Smooth muscle cell (in vitro differentiated cells): Measurements from ENCODE around the gene PPP1R12B. TPM values are rescaled to one million over a fixed set of nuclear protein-coding genes. Genes with fewer than 3 reads are reported as not detected.
A peak's percentile ranks its signal among the peaks of the same experiment; 100 is the strongest.

Source experiments
- DNase-seq: peaks from one replicate; lab custom pipeline; 2025; ENCODE audit not compliant: unreplicated experiment; lab: John Stamatoyannopoulos, UW
- H2AFZ ChIP-seq: fragments of 200-600 bp; sonication (generic); 2 replicates; pipeline ENCODE4 v1.6.0; 2016; ENCODE audit warnings: antibody characterized with exemption, low read depth, mild to moderate bottlenecking
- H3F3A ChIP-seq: fragments of 200-600 bp; sonication (generic); 2 replicates; pipeline ENCODE4 v1.6.0; 2017; ENCODE audit warnings: antibody characterized with exemption, low read depth
- H3K27ac ChIP-seq: fragments of 200-600 bp; sonication (generic); 2 replicates; pipeline ENCODE4 v1.5.1; 2016; ENCODE audit warnings: low read depth, mild to moderate bottlenecking
- H3K27me3 ChIP-seq: fragments of 200-600 bp; sonication (generic); 2 replicates; pipeline ENCODE4 v1.6.1; 2016; ENCODE audit warnings: low read depth, mild to moderate bottlenecking
- H3K36me3 ChIP-seq: fragments of 200-600 bp; sonication (generic); 2 replicates; pipeline ENCODE4 v1.5.1; 2016; ENCODE audit warnings: low read depth
- H3K4me1 ChIP-seq: fragments of 200-600 bp; sonication (generic); 2 replicates; pipeline ENCODE4 v1.5.1; 2016; ENCODE audit warnings: low read depth
- H3K4me2 ChIP-seq: fragments of 200-600 bp; sonication (generic); 2 replicates; pipeline ENCODE4 v1.6.0; 2016; ENCODE audit warnings: mild to moderate bottlenecking
- H3K4me3 ChIP-seq: fragments of 200-600 bp; sonication (generic); 2 replicates; pipeline ENCODE4 v1.5.1; 2016; ENCODE audit warnings: mild to moderate bottlenecking
- H3K79me2 ChIP-seq: fragments of 200-600 bp; sonication (generic); 2 replicates; pipeline ENCODE4 v1.6.0; 2016; ENCODE audit warnings: low read depth, mild to moderate bottlenecking
- H3K9ac ChIP-seq: fragments of 200-600 bp; sonication (generic); 2 replicates; pipeline ENCODE4 v1.6.0; 2016; ENCODE audit warnings: low read depth
- H3K9me3 ChIP-seq: fragments of 200-600 bp; sonication (generic); replicated peaks from 2 replicates; pipeline ENCODE4 v1.5.1; 2016; ENCODE audit warnings: low read depth
- H4K20me1 ChIP-seq: fragments of 200-600 bp; sonication (generic); 2 replicates; pipeline ENCODE4 v1.6.0; 2016; ENCODE audit warnings: low read depth
- WGBS: methylation state at CpG from one replicate; pipeline ENCODE4 v1.1.7; 2016; ENCODE audit warnings: low lambda C conversion rate; 5-methylcytosine and 5-hydroxymethylcytosine counted together
- polyA plus RNA-seq: library from polyadenylated mRNA; unstranded; fragments of >200 nt; fragmentation: Nextera tagmentation; extraction: Ambion mirVana; gene quantifications from 2 replicates; pipeline ENCODE4 v1.2.1, GENCODE V29; 2016
- total RNA-seq: library from RNA; depleted of rRNA; stranded (reverse); fragments of >200 nt; gene quantifications from 2 replicates; pipeline ENCODE4 v1.2.3, GENCODE V29; 2014
- TF ChIP-seq, protein P1 (sequence below): fragments of 200-600 bp; sonication (generic); IDR thresholded peaks from 2 replicates; pipeline ENCODE4 v1.5.1; 2017; ENCODE audit warnings: borderline replicate concordance, mild to moderate bottlenecking, antibody characterized with exemption; ENCODE audit not compliant: insufficient read depth, poor library complexity, severe bottlenecking

PPP1R12B gene
- total and polyA plus RNA-seq, 2 experiments from 2014 or later = 2.8 to 6.7 TPM

DNA sequence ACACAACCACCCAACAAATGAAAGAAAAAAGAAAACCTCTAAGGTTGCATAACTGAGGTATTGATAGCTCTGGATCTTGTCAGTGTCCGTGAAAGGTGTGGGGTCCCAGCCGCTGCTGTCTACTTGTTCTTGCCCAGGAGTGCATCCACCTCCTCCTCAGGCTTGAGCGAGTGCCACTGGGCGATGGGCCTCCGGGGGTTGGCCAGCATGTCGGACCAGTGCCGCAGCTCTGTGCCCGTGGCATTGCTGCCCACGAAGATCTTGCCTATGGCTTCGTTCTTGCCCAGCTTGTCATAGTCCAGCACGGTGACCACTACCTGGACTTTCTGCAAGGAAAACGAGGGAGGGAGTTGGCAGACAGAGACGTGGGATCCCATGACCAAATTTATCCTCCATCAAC lies 248.1 kb downstream of the PPP1R12B start:
- H3K4me3 ChIP-seq = no peak overlapping the region
- no peaks in the 10 kb centered on the region for H4K20me1 ChIP-seq
- H3K4me1 ChIP-seq = no peaks in the 10 kb centered on the region
- H3K27ac ChIP-seq = no peak overlapping the region
- H3K4me2 ChIP-seq = no peak overlapping the region
- H3K36me3 ChIP-seq = no peaks in the 10 kb centered on the region
- no peaks in the 10 kb centered on the region for H3K79me2 ChIP-seq
- H2AFZ ChIP-seq = no peak overlapping the region
- H3K9me3 ChIP-seq = no peaks in the 10 kb centered on the region
- 92% methylated on average over 13 of the region's 13 CpGs for WGBS
- no peak overlapping the region for H3K9ac ChIP-seq
- TF ChIP-seq, protein P1, sequence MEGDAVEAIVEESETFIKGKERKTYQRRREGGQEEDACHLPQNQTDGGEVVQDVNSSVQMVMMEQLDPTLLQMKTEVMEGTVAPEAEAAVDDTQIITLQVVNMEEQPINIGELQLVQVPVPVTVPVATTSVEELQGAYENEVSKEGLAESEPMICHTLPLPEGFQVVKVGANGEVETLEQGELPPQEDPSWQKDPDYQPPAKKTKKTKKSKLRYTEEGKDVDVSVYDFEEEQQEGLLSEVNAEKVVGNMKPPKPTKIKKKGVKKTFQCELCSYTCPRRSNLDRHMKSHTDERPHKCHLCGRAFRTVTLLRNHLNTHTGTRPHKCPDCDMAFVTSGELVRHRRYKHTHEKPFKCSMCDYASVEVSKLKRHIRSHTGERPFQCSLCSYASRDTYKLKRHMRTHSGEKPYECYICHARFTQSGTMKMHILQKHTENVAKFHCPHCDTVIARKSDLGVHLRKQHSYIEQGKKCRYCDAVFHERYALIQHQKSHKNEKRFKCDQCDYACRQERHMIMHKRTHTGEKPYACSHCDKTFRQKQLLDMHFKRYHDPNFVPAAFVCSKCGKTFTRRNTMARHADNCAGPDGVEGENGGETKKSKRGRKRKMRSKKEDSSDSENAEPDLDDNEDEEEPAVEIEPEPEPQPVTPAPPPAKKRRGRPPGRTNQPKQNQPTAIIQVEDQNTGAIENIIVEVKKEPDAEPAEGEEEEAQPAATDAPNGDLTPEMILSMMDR = no peak
- no peaks in the 10 kb centered on the region for H3F3A ChIP-seq
- no peaks in the 10 kb centered on the region for H3K27me3 ChIP-seq
- DNase-seq = no peak

DNA sequence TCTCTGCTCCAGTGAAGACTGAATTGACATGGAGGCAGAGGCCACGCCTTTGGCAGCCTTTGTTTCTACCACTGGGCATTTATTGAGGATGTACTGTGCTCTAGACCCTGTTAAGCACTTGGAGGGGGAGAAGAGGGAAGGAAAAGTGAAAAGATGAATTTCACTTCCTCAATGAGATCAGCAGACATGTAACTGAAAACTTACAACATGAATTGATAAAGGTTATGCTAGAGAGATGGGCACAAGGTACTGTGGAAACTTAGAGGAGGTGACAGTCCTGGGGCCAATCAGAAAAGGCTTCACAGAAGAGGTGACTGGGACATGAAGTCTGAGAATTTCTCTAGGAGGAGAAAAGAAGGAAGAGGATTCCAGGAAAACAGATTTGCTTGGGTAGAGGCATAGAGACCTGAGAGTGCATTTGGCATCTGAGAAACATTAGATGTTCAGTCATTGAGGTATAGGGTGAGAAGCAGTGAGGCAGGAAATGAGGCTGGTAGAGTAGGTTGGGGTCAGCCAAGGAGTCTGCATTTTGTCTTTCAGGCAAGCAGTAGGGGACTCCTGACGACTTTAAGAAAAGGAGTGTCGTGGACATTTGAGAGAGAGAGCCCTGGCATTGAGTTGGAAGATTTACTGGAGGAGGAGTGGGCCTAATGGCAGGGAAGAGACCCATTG lies 248.7 kb downstream of the PPP1R12B start:
- TF ChIP-seq, protein P1 = no peak
- Histone ChIP-seq H3K4me1 (no peaks in the 10 kb centered on the region), H3K27me3 (no peaks in the 10 kb centered on the region), H3K27ac (no peak overlapping the region), H3K9me3 (no peaks in the 10 kb centered on the region), H3F3A (no peaks in the 10 kb centered on the region), H3K4me3 (no peak overlapping the region), H2AFZ (no peak overlapping the region), H3K36me3 (no peaks in the 10 kb centered on the region), H3K79me2 (no peaks in the 10 kb centered on the region), H4K20me1 (no peaks in the 10 kb centered on the region), H3K9ac (no peak overlapping the region), H3K4me2 (no peak overlapping the region)
- WGBS = 79% methylated on average over 3 of the region's 3 CpGs
- DNase-seq = no peak

DNA sequence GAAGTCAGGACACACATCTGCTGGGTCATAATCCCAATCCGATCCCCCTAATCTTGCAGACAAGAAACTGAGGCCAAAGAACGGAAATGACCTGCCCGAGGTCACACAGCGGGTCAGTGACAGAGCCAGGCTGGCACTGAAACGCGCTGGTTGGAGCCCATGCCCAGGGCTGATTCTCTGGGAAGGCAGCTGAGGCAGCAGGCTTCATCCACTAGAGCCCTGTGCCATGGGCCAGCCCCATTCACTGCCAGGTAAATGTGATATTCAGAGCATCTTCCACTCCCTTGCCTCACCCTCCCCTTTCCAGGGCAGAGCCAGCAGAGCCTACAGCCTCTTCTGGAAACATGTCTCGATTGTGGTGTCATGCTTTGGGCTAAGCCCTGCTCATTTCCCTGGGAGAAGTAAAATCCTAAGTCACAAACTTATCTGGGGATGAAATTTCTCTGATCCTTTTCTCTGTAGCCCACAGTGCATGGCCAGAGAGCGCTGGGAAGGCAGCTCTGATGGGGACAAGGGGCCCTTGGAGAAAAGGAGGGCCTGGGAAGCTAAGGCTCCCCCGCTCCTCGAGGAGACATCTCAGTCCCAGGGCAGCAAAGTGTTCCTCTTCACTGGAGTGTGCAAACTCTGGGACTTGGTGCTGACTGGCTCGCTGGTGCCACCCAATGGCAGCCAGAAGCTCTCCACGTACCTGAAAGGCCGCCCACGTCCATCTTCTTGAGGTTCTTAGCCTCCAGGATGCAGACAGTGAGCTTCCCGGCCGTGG lies 251.4 kb downstream of the PPP1R12B start:
- Histone ChIP-seq H3K36me3 (no peaks in the 10 kb centered on the region), H3K4me2 (no peak overlapping the region), H2AFZ (no peak overlapping the region), H3K9ac (no peak overlapping the region), H3K27me3 (no peaks in the 10 kb centered on the region), H4K20me1 (no peaks in the 10 kb centered on the region), H3F3A (no peaks in the 10 kb centered on the region), H3K9me3 (no peaks in the 10 kb centered on the region), H3K27ac (no peak overlapping the region), H3K4me3 (no peak overlapping the region), H3K4me1 (no peaks in the 10 kb centered on the region), H3K79me2 (no peaks in the 10 kb centered on the region)
- TF ChIP-seq, protein P1 = peak; percentile 65
- DNase-seq = no peak
- 49% methylated on average over 16 of the region's 16 CpGs for WGBS
